Erythroblast (primary cell): ENCODE results near the gene DNAI2.
"Not testable (repeated sequence)": the region's sequence is repeated elsewhere in the genome, so short reads cannot be mapped to it uniquely, and the experiment has no call there.

Source experiments
- GATA1 ChIP-seq: IDR thresholded peaks from 2 replicates; pipeline ENCODE4 v1.6.1; 2011; ENCODE audit warnings: low read depth, mild to moderate bottlenecking, control low read depth, low read length, moderate library complexity
- POLR2A ChIP-seq: IDR thresholded peaks from 2 replicates; pipeline ENCODE4 v1.6.1; 2011; ENCODE audit warnings: mild to moderate bottlenecking, low read length

- not testable (repeated sequence) for TF ChIP-seq POLR2A, GATA1
Observed at GRCh38 chr17:74279617-74280016, 5.6 kb downstream of the DNAI2 start.
